Dedifferentiated amniotic fluid mesenchymal stem cell (primary cell): ENCODE data around the gene OR8G1.
"Not testable (repeated sequence)": the region's sequence is repeated elsewhere in the genome, so short reads cannot be mapped to it uniquely, and the experiment has no call there.

ENCODE experiments used
- DNase-seq: peaks from one replicate; pipeline ENCODE4 v3.0.0-alpha.2; 2016; ENCODE audit errors: extremely low spot score

OR8G1 gene

GRCh38 chr11:124238512-124238911 lies 2.4 kb upstream of the OR8G1 start:
- no peak for DNase-seq

- DNase-seq, result not testable (repeated sequence)
Observed at GRCh38 chr11:124249869-124250268, 9.0 kb downstream of the OR8G1 start.

GRCh38 chr11:124256076-124256475 lies 15.2 kb downstream of the OR8G1 start, which contains the start of gene OR8G5:
Gene OR8G5 (plus strand): TSS chr11:124256376. CDS start chr11:124264932, 8,556 bp downstream.
- DNase-seq, result no peak

- not testable (repeated sequence) for DNase-seq
Observed at GRCh38 chr11:124265041-124265440, 24.1 kb downstream of the OR8G1 start.

- not testable (repeated sequence) for DNase-seq
Observed at GRCh38 chr11:124270886-124271285, 30.0 kb downstream of the OR8G1 start.

- DNase-seq, result no peak
Observed at GRCh38 chr11:124274000-124274399, 33.1 kb downstream of the OR8G1 start.

- DNase-seq, result no peak
Observed at GRCh38 chr11:124276081-124276480, 35.2 kb downstream of the OR8G1 start.

- no peak for DNase-seq
Observed at GRCh38 chr11:124277207-124277606, 36.3 kb downstream of the OR8G1 start.

- DNase-seq, result no peak
Observed at GRCh38 chr11:124277804-124278203, 36.9 kb downstream of the OR8G1 start.

GRCh38 chr11:124278261-124278660 lies 37.4 kb downstream of the OR8G1 start:
- no peak for DNase-seq

- no peak for DNase-seq
Observed at GRCh38 chr11:124285610-124286344, 44.9 kb downstream of the OR8G1 start.

GRCh38 chr11:124294687-124295086 lies 53.8 kb downstream of the OR8G1 start:
- DNase-seq, result no peak

GRCh38 chr11:124296016-124296415 lies 55.1 kb downstream of the OR8G1 start:
- DNase-seq, result no peak

- DNase-seq, result no peak
Observed at GRCh38 chr11:124297921-124298320, 57.0 kb downstream of the OR8G1 start.

GRCh38 chr11:124301548-124301947 lies 60.7 kb downstream of the OR8G1 start:
- no peak for DNase-seq

GRCh38 chr11:124302347-124303125 lies 61.6 kb downstream of the OR8G1 start:
- DNase-seq, result no peak
